ENCODE results near the gene ERMP1. TPM values are rescaled to one million over a fixed set of nuclear protein-coding genes. Genes with fewer than 3 reads are reported as not detected.

The ERMP1 gene
- total and polyA plus RNA-seq, 2 of the 8 experiments (the other 6 are each of a cell fraction or from before 2014, with no cell fraction given), result 12.8 to 16.7 TPM

DNA sequence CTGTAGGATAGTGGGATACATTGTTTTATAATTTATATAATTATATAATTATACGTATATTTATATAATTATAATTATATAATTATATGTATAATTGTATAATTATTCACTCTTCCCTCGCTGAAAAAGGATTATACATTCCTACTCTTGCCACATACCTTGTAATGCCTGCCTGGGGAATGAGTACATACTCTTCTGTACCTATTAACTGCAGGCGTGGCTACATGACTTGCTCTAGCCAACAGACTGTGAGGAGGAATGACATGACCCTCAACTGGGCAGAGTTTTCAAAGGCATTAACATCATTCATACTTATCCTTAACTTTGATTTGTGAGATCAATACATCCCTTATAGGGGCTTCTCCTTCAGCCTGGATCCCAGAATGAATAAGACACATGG is 19.1 kb downstream of the ERMP1 start:
- DNase-seq (ENCODE audit: low read depth in 1 of 2, low spot score in 2 of 2), result no peak
- Histone ChIP-seq H3K9me3 (ENCODE audit: insufficient read depth in 2 of 2, low read depth in 1 of 2, low read length in 1 of 2) (no peaks in the 10 kb centered on the region), H3K18ac (ENCODE audit: extremely low read depth, low read length) (no peak overlapping the region), H2BK120ac (replicated peaks; ENCODE audit: low read depth, low read length) (no peak overlapping the region), H4K5ac (ENCODE audit: insufficient read length, low read depth, low read length) (no peak overlapping the region), H3K4me3 (ENCODE audit: extremely low read depth in 1 of 4, insufficient read depth in 2 of 4, low read depth in 3 of 4, low read length in 4 of 4) (no peak overlapping the region), H3K14ac (ENCODE audit: insufficient read length) (no peak overlapping the region), H2BK5ac (ENCODE audit: low read depth, low read length) (no peak overlapping the region), H3K79me1 (ENCODE audit: low read depth, low read length) (no peaks in the 10 kb centered on the region), H3K27ac (ENCODE audit: low read depth, low read length) (no peak overlapping the region), H4K20me1 (replicated peaks in 1 of 2; ENCODE audit: control insufficient read depth in 1 of 2, insufficient read depth in 2 of 2, low read length in 2 of 2) (no peaks in the 10 kb centered on the region), H3K79me2 (ENCODE audit: control insufficient read depth in 1 of 2, insufficient read depth in 2 of 2, low read length in 2 of 2) (no peaks in the 10 kb centered on the region), H3K36me3 (ENCODE audit: control insufficient read depth in 2 of 4, insufficient read depth in 4 of 4, low read length in 3 of 4) (peaks cover 0 to 13% (median 2%) of the 10 kb centered on the region in 4 experiments; a peak in 3 of 8 replicates), H3K23me2 (ENCODE audit: low read depth, low read length) (no peaks in the 10 kb centered on the region), H3K9ac (replicated peaks in 1 of 4; ENCODE audit: extremely low read depth in 1 of 4, low read depth in 3 of 4, low read length in 3 of 4) (no peak overlapping the region), H3K27me3 (replicated peaks in 1 of 4; ENCODE audit: control insufficient read depth in 3 of 4, extremely low read depth in 1 of 4, insufficient read depth in 3 of 4, low read length in 3 of 4) (no peaks in the 10 kb centered on the region), H3K4ac (replicated peaks; ENCODE audit: insufficient read length, low read depth, low read length) (no peak overlapping the region), H4K8ac (ENCODE audit: extremely low read depth, insufficient read depth, low read length) (no peak overlapping the region), H3K23ac (ENCODE audit: insufficient read length) (no peak overlapping the region), H3K4me2 (ENCODE audit: insufficient read depth in 1 of 2, low read depth in 2 of 2, low read length in 2 of 2) (no peak overlapping the region), H2BK20ac (ENCODE audit: low read length) (no peak overlapping the region), H2AFZ (ENCODE audit: low read length) (no peak overlapping the region), H2BK12ac (ENCODE audit: low read depth, low read length) (no peak overlapping the region), H3K56ac (replicated peaks; ENCODE audit: insufficient read length, low read depth, low read length) (no peak overlapping the region), H4K91ac (replicated peaks; ENCODE audit: insufficient read length, low read length) (no peak overlapping the region), H2BK15ac (ENCODE audit: low read length) (no peak overlapping the region), H3K4me1 (replicated peaks in 1 of 4; ENCODE audit: control insufficient read depth in 3 of 4, insufficient read depth in 4 of 4, low read length in 3 of 4) (no peaks in the 10 kb centered on the region), H2AK5ac (ENCODE audit: low read depth, low read length) (no peak overlapping the region)
- ChIA-PET POLR2A (ENCODE audit: partially characterized antibody) (no interaction called here), CTCF (ENCODE audit: partially characterized antibody) (no interaction called here)
- no peak for FAIRE-seq
- 89% methylated on average over 3 of the region's 3 CpGs; no CpG with 5 or more reads in 1 of the 2 experiments for WGBS, 2 experiments (ENCODE audit: extremely low coverage in 1 of 2, insufficient coverage in 1 of 2, insufficient read length in 1 of 2, insufficient replicate concordance in 2 of 2, low coverage in 1 of 2, low lambda C conversion rate in 2 of 2, missing lambda C conversion rate in 1 of 2)
- TF ChIP-seq, protein P1, sequence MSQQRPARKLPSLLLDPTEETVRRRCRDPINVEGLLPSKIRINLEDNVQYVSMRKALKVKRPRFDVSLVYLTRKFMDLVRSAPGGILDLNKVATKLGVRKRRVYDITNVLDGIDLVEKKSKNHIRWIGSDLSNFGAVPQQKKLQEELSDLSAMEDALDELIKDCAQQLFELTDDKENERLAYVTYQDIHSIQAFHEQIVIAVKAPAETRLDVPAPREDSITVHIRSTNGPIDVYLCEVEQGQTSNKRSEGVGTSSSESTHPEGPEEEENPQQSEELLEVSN (IDR thresholded peaks at IDR 0.05), result no peak
- TF ChIP-seq TBP (IDR thresholded peaks at IDR 0.05; ENCODE audit: low read depth, low read length) (no peak), FOSL1 (IDR thresholded peaks at IDR 0.05; ENCODE audit: insufficient read depth, low read depth, low read length) (no peak), CBX8 (IDR thresholded peaks at IDR 0.05; ENCODE audit: borderline replicate concordance, low read depth, low read length) (no peak), GTF2F1 (IDR thresholded peaks at IDR 0.05; ENCODE audit: borderline replicate concordance, low read depth, low read length) (no peak)
- TF ChIP-seq, protein P2, sequence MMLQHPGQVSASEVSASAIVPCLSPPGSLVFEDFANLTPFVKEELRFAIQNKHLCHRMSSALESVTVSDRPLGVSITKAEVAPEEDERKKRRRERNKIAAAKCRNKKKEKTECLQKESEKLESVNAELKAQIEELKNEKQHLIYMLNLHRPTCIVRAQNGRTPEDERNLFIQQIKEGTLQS (IDR thresholded peaks at IDR 0.05; ENCODE audit: insufficient read depth, low read depth, low read length), result no peak

Measured in H1 (cell line).